CD4-positive, alpha-beta T cell treated with Interleukin-12 subunit alpha and Interleukin-12 subunit beta, for 1 hour (primary cell): Measurements from ENCODE around the gene PRPF39.

Experiments
- DNase-seq: peaks from one replicate; pipeline ENCODE4 v3.0.0-alpha.2; 2020

The PRPF39 gene

DNA sequence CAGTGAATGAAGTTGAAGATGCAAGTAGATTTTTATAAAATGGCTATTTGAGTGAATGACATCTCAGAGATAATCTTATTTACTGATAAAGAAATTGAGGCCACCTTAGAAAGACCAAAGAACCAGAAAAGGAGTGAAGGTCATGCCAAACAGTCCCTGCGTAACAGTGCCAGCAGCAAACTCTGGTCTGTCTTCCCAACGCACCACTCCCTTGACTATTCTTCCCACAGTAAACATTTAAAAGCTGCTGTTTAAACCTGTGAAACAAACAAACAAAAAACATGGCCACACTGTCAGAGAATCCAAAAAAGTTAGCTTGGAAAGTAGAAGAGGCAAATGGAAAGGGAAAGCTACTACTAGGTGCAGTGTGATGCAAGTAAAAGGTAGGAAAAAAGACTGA is 1.5 kb upstream of the PRPF39 start:
- no peak for DNase-seq

DNA sequence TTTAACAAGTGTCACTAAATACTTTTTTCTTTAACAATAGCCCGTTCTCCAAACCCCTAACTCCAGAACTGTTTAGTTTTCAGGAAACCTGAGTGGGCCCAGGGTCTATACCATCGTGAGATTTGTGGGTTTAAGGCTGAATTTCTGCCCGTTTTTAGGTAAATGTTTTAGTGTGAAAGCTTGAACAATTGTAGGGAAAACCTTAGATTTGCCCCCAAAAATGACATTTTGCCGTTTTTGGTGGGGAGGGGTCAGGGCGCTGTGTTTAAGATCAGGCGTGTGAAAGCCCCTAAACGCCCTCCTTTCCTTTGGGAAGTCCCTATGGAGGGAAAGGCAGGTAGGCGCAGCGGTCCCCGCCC is 320 bp upstream of the PRPF39 start:
- no peak for DNase-seq

DNA sequence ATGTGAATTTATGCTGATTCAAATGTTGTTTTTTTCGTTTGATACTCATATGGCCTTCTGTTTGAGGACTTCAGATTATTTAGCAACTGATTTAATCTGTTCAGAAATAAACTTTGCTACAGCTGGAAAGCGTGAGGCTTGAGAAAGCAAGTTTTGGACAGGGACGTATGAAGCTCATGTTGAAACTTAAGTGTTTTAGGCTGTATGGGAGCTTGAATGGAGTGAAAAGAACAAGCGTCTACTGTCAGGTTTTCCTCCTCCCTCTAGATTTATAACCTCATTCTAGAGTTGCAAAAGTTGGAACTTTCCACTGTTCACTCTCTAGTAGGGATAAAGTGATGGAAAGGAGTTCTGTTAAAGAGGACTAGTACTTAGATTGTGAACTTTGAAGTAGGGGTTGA is 1.0 kb downstream of the PRPF39 start:
- no peak for DNase-seq

DNA sequence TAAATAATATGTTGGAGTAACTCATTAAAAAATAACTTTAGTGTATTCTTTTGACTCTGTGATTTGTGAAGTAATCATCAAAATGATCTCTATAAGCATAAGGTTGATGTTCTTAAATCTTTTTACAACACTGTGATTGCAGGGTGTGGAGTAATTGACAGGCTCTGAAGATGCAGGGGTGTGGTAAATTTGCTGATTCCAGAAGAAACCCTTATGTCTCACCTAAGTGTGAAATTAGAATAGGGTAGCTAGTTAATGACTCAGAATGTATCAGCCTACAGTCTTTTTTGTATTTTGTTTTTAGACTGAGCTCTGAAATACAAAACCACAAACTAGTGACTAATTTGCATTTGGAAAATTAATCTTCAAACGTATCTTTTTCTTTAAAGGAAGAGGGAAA is 5.9 kb downstream of the PRPF39 start:
- DNase-seq: peak; percentile 15

DNA sequence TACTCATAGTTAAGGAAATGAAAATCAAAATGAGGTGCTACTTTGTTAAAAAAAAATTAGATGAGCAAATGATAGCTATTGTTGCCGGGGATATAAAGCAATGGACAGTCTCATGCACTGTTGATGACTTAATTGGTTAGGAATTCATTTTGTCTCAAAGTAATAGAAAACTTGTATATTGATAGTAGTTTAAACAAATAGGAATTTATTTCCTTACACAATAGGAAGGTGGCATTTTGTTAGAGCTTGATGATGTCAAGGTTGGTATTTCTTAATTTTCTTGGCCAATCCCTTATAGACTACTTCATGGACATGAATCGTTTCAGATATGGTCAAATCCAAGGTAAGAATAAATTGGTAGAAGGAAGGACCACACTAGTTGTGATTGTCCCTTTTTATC is 7.8 kb downstream of the PRPF39 start:
- no peak for DNase-seq

DNA sequence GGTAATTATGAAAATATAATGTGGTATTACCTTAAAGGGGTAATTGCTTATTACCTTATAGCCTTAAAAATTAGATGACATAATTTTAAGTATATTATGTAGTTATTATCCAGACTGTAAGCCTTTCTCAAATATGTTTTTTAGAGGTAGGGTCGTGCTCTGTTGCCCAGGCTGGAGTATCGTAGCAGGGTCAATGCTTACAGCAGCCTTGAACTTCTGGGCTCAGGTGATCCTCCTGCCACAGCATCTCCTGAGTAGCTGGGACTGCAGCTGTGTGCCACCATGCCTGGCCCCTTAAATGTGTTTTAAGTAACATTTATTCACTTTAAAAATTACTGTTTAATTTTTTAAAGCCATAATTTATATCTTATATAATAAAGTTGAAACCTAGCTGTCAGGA is 10.4 kb downstream of the PRPF39 start:
- no peak for DNase-seq

DNA sequence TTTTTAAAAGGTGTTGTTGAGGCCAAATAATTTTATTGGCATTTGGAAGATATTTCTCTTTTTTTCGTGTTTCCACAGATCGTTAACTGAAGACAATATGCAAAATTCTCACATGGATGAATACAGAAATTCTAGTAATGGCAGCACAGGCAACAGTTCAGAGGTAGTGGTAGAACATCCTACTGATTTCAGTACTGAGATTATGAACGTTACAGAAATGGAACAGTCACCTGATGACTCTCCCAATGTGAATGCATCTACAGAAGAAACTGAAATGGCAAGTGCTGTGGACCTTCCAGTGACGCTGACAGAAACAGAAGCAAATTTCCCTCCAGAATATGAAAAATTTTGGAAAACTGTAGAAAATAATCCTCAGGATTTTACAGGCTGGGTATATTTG is 11.2 kb downstream of the PRPF39 start:
- DNase-seq: no peak

DNA sequence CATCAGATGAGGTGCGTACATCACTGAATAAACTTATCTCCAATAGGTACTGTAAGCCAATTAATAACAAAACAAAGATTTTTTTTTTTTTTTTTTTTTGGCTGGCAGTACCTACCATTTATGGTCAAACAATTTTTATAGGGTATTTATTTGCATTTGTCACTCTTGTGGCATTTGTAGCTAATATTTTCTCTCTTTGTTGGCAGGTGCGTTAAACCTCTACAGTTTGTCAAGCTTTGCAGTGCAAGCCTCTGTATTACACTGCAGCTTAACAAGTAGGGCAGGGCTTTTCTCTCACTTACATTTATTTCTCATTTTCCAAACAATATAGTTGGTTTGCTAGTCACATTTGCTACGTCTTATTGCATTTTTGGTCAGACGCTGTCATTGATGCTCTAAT is 12.3 kb downstream of the PRPF39 start:
- DNase-seq: no peak

DNA sequence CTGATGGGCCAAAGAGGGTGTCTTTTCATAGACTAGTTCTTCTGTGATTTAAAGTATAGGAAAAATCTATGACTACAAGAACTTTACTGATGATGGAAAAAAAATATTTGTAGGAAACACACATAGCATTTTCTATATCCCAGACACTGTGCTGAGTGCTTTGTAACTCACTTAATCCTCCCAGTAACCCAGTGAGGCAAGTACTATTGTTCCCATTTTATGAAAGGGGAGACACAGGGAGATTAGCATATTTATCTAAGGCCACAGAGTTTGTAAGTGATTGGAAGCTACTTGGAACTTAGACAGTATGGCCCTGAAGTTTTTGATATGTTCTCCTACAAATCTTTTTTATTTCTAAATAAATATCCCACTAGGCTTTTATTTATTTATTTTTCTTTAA is 19.9 kb downstream of the PRPF39 start:
- no peak for DNase-seq

DNA sequence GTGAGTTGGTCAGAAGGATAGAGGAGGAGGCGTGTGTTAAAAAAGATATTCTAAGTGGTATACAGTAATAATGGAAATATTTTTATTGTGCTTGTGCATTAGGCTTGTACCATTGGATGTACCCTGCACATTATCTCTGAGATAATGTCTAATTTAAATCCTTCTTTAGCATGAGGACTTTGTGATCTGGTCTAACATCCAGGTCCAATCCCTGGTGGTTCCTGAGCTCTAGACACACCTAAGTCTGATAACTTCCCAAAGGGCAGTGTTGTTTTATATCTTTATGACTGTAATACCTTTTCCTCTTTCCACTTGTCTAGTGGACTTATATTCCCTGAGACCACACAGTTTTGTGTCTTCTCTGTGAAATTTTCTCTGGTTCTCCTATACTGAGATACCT is 20.6 kb downstream of the PRPF39 start:
- no peak for DNase-seq

DNA sequence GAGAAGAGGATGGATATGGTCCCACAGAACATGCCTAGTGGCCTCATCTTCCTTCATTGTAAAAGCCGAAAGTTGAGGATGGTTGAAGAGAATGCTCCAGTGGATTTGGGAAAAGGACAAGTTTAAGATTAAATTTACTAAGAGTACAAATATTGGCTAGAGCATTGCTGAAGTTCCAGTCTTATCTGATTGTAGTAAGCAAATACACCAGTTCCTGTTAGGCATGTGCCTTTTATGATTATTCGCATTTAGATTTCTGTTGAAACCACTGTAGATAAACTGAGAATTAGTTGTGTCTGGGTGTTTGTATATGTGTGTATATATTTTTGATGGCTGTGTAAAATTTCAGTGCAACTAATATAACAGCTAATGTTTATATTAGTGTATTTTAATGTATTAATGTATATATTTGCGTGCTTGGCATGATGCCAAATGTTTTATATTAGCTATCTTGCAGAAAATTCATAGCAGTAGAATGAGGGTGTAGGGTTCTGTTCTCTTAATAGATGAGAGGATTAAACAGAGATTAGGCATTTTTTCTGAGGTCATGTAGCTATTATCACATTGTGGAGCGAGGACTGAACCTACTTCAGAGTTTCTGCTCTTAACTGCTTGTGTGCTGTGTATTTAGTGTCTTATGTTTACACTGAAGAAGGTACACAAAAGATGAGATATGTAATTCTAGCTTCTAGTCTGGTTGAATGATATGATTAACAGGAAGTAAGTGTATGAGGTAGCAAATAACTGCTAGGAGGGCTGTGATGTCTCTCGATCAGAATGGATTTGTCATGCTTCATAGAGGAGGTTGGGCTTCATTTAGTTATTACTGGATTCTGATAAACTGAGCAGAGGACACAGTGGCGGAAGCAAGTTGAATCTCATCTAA is 29.2 kb downstream of the PRPF39 start:
- no peak for DNase-seq

DNA sequence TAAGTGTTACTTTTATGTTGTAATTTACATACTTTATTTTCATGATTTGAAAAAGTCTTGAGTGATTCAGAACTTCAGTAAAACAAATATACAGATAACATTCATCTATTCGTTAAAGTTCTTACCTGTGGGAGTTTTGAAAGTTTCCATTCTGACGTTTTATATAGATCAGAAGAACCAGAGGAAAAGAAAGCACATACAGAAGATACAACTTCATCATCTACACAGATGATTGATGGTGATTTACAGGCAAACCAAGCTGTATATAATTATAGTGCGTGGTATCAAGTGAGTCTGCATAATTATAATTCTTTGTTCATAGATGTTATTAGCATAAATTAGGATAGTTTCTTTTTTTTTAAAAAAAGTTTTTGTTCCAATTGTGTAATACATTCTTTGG is 30.4 kb downstream of the PRPF39 start:
- DNase-seq: no peak

DNA sequence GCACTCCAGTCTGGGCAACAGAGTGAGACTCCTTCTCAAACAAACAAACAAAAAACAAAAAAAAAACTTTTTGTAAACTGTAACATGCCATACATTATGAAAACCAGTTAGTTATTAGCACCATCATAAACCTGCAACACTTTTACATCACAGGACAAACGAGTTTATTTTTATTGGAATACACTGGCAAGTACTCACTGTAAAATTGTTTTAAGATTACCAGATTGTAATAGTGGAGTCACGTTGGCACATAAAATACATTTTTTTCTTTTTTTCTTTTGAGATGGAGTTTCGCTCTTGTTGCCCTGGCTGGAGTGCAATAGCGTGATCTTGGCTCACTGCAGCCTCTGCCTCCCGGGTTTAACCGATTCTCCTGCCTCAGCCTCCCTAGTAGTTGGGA is 34.7 kb downstream of the PRPF39 start:
- no peak for DNase-seq

DNA sequence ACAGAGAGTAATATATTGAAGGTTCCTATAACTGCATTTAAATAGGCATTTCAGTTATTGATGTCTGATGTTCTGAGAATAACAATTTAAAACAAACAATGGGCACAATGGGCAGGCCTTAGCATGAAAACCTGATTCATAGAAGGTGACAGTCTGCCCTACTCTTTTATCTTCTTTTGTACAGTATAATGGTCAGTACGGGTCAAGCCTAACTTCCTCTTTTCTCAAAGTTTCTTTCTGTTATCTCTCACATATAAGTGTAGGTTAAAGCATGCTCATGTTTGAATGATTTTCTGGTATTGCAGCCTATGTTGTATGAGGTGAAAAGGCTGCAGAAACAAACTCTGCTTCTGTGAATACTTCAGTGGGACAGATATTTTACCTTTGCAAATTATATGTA is 36.2 kb downstream of the PRPF39 start:
- DNase-seq: no peak

DNA sequence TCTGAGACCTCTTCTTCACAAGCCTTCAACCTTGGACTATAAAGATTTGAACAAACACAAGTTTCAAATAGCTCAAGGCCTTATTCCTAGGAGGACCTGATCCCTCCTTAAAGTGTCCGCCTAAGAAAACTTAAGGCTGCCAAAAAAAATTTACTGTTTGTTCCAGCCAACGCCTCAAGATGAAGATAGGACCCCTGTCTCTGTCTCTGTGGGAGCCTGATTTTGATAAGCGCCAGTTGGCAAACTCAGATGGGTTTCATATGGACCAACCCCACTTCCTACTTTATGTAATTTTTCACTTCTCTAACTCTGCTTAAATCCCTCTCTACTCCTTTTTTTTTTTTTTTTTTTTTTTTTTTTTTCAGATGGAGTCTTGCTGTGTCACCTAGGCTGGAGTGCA is 39.4 kb downstream of the PRPF39 start:
- no peak for DNase-seq

DNA sequence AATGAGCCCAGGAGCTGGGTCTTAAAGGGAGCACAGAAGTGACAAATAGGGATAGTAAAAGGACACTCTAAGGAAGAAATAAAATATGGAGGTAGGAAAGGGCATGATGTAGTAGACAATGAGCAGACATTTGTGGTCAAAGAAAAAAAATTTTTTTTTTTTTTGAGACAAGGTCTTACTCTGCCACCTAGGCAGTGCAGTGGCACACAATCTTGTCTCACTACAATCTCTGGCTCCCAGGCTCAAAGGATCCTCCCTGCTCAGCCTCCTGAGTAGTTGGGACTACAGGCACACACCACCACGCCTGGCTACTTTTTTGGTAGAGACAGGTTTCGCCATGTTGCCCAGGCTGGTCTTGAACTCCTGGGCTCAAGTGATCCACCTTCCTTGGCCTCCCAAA is 41.8 kb downstream of the PRPF39 start:
- no peak for DNase-seq

DNA sequence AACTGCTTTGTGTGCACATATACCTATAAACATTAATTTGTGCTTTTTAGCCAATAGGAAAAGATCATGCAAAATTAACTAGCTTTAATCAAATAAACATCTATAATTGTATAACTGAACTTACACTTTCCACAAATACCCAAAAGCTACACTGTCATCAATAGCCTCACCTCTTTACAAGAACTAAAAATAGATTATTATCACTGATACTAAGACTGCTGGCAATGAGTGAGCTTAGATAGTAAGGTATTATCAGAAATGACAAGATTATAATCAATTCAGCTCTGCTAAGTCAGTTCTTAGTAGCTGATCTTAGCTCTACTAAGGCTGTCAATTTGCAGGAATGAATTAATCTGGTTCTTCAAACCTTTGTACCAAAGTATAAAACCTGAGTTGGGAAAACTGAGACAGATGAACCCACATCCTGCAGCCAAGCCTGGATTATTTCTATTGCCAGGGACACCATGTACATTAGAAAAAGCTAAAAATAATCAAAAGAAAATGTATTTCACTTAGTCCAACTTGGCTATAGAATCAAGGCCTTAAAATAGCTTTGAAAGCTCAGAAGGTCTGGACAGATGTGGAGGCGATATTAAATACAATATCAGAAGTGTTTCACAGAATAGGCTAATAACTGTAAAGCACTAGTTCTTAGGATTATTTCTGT is 45.2 kb downstream of the PRPF39 start:
- DNase-seq: no peak

DNA sequence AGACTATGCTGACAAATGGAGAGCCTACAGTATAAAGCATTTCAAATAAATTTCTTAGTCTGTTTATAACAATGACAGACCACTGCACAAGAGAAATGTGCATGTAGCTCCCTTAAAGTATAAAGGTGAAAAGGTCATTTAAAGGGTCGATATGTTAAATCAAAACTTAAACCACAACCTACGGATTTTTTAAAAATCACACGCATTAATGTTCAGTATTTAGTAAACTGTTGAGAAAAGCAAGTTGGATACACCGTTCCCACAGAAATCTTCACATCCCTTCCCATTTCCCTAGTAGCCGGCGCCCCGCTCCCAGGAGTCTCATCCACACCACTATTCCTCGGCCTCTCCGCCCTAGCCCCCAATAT is 49.8 kb downstream of the PRPF39 start:
- no peak for DNase-seq

DNA sequence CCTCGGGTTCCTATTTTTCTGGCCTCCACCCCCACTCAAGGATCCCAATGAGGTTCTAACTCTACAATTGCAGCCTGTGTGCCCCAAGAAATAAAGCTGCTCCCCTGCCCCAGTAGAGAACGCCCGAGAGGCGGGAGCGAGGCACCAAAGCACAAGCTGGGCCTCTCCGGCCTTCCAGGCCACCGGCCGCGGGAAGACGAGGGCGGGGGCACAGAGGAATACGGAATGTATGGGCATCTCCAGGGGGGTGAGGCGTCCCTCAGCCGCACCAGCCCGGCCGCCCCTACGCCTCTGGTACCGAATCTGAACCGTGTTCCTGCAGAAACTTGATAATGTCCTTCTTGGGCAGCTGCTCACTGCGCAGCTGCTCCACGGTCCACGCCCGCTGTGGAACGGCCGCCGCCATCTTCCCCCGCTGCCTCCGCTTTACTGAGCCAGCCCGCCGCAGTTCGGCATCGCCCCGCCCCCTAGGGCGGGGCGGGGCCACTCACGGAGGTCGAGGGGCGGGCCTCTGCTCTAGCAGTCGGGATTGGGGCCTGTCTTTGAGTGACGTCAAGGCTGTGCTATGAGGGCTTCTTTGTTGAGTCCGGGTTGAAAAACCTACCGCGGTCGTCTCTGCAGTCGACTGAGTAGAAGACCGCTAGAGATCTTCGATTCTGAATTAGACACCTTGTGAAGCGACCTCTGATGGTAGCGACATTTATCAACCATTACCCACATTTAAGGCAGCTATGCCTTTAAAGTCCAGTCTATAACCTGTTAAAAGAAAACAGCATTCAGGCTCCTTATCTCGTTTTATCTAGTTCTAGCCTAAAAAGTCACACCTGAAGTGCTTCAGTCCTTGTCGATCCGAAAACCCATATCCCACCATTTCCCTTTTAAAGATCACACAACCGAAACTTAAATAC is 50.4 kb downstream of the PRPF39 start, which contains the start of gene FKBP3:
Gene FKBP3 (minus strand): TSS at position 431 of the 908 bp plus-strand sequence. CDS start 25 bp downstream, at position 406.
- DNase-seq: peak; percentile 98

DNA sequence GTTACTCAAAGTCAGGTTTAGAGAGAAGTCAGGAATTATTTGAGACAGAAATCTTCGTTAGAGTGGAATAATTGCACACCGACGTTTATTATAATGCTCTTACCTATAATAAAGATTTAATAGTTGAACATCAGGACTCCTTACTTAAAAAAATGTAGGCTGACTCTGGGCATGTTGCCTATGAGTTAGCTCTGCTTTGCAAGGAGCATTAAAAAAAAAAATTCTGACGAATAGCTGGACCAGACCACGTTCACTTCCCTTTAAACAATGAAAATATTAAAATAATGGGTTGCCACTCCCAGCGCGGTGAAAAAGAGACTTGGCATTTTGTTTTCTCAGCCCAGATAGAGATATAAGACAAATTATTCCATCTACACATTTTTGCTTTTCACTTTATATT is 51.2 kb downstream of the PRPF39 start:
- no peak for DNase-seq

DNA sequence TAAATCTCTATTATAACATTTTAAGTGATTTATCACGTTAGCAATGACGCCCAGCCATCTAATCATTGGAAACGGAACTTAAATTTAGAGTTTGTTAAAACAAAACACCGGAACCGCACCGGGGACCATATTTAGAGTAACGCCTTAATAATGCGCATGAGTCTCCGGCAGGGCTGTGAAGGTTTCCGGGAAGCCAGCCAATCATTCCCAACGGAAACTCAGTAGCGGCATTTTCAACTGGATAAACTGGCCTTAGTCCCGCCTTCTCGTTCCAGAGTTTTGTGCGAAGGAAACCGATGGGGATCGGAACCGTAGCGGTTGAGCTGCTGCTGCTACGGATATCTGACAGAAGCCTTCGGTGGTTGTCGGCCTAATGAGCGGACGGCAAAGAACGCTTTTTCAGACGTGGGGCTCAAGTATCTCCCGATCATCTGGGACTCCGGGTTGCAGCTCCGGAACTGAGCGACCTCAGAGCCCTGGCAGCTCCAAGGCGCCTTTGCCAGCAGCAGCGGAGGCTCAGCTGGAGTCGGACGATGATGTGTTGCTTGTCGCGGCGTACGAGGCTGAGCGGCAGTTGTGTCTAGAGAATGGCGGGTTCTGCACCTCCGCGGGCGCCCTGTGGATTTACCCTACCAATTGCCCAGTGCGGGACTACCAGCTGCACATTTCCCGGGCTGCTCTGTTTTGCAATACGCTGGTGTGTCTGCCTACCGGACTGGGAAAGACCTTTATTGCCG is 51.9 kb downstream of the PRPF39 start, which contains the start of gene FANCM:
Gene FANCM (plus strand): TSS at position 272 of the 737 bp plus-strand sequence. CDS start 102 bp downstream, at position 374.
- DNase-seq: peak; percentile 93

DNA sequence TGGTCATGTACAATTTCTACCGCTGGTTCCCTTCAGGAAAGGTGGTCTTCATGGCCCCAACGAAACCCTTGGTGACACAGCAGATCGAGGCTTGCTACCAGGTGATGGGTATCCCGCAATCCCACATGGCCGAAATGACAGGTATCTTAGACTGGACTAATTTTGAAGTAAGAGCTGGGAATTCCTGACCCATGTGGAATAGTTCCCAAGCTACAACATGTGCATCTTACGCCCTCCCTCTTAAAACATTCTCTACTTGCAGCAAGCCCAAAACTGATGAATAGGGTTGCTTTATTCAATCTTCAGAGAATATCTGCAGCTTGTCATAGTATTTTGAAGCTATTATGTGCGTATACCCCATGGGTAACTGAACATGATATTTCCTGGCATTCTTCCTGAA is 52.5 kb downstream of the PRPF39 start:
- DNase-seq: no peak
